HG02588 (cell line): ENCODE results near the gene KMT2E.

Experiments
- ATAC-seq: cut with Tn5 transposase; IDR thresholded peaks from one replicate; pipeline ENCODE4 v1.9.1; 2021; ENCODE audit warnings: mild to moderate bottlenecking, moderate library complexity; ENCODE audit not compliant: unreplicated experiment

The KMT2E gene

DNA sequence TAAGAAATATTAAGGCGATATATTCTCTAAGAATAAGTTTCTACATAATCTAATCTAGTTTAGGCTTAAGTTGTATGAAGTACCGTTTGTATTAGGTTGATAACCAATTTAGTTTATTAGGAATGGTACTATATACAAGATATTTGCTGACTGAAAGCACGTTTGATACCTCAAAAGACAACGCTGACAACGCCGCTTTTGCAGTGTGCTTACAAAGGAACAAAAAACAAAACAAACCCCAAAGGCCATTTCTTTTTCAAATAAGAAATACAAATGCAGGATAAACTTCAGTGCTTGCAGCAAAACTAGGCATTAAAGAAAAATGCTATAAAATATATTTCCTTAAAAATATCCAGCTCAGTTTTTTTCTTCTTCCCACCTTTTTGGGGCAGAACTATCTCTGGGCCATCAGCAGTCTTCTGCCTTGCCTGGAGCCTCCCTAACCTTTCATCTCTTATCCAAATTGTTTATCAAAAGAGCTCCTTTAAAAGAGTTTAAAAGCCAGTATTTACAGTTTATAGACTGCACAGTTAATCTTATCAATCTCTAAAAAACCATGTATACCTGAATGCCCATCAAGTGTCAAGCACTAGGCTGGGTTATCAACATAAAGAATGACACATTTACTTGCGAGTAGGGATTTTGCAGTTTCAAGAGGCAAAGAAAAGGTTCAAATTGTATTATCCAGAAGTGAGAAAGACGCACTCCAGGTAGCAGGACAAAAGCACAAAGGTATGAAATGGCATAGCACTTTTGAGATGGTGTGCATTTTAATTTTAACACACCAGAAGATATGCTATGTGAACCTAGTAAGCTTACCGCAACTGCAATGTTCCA is 4.1 kb upstream of the KMT2E start:
- no peak for ATAC-seq

DNA sequence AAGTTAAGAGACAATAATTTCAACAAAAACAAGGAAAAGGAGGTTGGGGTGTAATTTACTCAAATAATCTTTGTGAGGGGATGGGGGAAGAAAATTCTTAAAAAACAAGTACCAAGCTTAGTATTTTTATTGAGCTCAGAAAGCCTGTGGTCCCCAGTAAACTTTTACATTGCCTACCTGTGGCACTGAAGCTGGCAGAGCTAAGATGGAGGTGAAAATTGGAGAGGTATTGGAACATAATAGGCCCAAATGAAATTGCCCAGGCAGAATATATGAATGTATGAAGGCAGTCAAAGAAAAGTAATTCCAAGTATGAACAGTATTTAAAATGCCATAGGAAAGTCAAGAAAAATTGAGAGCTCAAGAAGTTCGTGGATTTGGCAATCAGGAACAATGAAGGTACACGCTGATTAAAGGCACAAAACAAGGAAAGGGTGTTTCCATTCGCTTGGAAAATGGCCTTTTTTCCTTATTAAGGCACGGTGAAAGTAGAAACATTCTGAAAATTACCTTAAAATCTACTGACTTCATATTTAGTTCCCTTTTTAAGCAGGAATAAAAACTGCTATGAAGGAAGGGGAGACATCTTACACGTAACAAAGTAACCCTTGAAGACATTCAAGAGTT is 3.4 kb upstream of the KMT2E start:
- ATAC-seq: no peak

- ATAC-seq: no peak
These were observed 2.7 kb upstream of the KMT2E start for GRCh38 chr7:105011141-105011830.

DNA sequence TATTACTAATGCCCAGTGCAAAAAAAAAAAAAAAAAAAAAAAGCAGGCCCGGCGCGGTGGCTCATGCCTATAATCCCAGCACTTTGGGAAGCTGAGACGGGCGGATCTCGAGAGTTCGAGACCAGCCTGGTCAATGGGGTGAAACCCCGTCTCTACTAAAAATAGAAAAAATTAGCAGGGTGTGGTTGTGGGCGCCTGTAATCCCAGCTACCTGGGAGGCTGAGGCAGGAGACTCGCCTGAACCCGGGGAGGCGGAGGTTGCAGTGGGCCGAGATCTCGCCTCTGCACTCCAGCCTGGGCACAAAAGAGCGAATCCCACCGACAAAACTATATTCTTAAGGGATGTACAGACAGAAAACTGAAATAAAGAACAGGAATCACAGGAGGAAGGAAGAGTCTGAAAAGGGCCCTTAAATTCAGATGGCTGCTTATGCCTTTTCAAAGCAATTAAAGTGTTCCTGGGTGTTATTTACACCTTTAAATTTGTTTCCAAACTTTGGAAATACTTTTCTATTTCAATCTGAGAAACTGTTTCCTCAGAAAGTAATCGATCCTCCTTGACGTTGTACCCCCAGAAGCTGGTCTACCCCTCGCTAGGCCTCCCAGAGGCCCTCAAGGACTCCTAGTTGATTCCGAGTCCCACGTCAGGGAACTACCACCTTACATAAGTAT is 2.0 kb upstream of the KMT2E start:
- ATAC-seq: no peak

GRCh38 chr7:105012503-105013220 is 1.3 kb upstream of the KMT2E start:
- ATAC-seq: peak; percentile 67

DNA sequence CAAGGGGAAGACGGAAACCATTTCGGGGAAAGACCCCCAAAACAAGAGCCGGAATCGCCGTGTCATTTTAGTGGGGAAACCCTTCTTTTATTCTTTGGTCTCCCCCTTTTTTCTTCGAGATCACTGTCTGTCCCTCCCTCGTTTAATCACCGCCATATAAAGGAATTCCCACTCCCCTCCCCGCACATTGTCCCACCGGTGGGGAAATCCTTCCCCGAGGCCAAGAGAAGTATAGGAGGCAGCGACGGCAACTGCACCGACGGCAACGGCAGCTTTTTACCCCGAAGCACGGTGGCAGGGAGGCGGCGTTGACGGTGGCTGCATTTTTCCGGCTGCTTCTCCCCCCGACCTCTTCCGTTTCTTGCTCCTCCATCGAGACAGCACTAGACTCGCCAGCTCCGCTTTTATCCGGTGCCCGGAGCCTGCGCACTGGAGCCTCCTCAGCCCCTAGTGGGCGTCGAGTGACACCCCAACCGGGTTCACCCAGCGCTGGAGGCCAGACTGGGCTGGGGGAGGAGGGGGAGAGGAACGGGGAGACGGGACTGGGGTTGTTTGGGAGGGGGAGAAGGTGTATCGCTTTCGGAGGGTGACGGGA is 687 bp upstream of the KMT2E start:
- ATAC-seq: peak; percentile 39

DNA sequence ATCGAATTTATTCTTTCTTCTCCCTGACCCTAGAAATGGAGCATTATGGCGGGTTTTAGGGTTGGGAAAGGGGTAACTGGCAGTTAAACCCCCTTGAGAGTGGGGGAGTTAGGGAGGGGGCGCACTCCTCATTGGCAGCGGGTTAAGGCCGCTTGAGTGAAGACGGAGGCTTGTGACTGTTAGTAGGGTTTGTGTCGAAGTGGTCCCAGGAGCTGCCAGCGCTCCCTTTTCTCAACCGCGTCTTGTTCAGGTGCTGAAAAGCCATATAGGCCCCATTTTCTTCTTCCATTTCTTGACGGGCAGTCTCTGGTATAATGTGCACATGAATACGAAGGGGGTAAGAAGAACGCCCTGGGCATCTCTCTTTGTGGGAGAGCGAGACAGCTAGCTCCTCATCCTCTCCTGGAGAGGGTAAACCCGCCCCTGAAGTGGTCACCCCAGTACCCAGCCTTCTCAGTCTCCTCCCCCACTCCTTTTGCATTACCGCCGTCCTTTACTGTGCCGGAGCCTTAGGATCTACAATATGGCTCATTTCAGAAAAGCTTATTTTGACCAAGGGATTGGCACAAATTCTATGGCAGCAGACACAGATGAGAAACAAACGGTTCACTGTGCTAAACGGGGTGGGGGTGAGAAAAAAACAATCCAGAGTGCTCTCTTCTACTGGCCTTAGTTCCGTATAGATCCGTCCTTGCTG is 836 bp downstream of the KMT2E start:
- no peak for ATAC-seq

- no peak for ATAC-seq
These were observed 1.5 kb downstream of the KMT2E start for GRCh38 chr7:105015390-105015965.

DNA sequence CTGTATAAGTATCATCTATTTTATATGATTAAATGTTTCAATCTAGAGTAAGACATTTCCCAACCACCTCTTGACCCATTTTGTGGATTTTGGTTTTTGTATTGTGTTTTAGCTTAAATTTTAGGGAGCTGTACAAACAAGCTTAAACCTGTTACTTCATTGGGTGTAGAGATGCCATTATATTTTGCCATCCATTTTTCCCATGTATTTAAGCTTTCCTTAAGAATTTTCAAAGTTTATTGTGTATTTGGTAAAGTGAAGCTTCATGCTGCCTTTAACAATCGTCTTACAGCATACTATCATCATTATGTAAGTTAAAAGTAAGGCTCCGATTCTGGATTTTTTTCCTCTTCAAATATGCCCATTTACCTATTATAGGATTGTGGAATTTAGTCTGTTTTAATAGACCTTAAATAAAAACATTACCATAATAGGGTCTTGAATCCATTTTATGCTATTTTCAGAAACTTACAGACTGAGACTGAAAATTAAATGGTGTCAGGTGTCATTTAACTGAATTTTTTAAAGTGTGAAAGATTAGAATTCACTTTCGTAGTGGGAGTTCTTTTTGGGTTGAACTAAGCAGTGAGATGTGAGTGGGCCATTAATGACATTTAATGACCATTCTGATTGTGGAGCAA is 2.2 kb downstream of the KMT2E start:
- no peak for ATAC-seq

DNA sequence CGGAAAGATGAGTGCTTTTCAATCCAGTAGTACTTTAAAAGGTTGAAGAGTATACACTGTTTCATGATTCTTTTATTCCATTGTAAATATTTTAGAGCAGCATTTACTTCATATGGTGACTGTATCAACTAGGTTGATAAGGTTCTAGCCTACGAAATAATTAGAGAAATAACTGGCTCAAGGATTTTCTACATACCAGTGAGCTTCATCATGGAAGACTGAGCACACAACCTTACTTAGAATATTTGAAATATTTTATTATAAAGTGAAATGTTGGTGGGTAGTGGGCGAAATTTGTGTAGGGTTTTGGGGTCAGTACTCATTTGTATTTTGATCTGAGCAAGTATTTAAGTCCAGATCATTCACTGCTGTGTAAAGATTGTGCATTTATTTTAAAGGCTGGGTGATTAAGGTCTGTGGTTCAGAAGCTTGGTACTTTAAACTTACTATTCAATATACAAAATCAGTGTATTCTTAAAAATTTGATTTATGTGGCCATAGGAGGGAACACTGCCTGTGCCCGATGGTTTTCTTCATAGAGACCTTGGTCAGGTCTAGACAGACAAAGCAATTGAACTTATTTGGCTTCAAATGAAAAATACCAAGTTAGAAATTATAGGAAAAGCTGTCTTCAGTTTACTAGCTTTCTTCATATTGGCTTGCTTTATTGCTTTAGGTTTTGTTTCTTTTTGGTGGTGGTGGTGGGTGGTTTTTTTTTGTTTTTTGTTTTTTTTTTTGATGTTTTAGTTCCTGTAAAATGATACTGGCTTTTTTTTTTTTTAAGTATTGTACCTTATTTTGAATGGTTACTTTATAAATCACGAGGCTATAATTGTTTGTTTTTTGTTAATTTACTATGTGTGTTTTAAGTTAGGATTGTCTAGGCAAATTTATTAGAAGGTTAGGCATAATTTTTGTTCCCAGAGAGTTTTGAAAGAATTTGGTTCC is 3.0 kb downstream of the KMT2E start:
- ATAC-seq: no peak

DNA sequence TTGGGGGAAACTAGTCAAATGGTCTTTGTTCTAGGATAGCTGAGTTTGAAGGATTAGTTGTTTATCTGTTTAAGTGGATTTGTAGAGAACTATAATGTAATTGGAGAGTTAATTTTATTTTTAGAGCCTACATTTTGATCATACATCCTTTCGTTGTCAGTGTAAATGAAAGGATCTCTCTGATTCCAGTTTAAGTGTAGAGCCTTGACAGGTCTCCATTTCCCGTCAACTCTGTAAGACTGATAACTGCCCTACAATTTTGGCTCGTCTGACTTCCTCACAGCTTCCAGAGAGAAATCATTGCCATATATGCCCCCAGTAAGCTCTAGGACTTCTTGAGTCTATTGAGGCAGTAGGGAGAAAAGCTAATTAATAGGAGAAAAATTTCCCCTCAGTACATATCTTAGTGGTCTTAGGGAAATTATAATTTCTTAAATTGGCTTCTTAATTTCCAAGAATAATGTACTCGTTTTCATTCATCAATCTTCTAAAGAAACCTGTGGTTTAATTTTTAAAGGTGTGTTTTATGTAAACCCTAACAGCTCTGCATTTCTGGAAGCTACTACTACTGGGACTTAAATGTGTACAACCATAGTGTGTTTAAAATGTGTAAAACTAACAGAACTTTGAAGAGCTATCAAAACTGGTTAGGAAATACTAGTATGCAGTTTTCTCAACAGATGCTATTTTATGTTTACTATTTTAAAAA is 3.8 kb downstream of the KMT2E start:
- ATAC-seq: no peak

DNA sequence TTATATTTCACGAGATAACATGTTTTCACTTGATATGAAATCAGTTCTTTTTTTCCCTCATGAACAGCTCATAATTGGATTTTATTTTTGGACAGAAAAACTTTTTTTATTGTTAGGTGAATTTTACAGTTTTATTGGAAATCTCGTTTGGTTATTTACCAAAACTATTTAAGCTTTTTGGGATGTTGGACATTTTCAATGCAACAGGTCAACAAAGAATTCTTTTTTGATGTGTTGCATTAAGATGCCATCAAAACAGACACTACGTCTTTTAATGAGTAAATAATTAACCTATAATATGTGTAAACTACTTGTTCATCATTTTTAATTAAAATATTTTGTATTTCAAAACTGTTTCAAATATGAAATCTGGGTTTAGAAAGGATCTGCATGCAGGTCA is 5.3 kb downstream of the KMT2E start:
- no peak for ATAC-seq

DNA sequence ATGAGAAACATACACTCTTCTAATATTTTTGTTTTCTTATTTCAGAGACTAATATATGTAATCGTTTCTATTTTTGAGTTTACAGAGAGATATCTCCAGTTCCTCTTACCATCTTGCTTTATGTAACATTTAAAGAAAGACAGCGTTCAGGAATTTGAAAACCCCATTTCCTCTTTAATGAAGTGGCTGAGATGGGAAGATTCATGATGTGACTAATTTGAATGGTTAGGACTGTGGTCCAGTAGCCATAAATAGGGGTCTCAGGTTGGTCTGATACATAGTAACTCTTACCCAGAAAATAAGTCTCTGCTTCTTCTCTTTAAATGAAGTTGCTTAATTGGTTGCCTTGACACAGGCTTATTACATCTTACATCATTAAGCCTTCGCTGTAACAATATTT is 6.9 kb downstream of the KMT2E start:
- ATAC-seq: no peak

DNA sequence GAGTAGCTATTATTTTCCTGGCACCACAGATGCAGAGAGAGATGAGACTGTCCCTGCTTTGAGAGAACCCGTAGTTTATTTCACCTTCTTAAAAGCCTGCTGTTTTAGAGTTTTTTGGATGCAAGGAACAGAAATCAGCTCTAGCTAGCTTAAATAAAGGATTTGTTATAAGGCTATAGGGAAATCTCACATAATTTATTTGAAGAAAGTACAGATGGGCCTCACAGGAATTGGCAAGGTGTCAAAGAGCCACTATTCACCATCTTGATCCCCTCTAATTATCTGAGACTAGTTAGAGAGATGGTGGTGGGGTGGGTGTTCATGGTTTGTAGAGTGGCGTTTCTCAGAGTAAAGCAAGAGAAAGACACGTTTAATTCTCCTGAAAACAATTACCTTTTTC is 7.3 kb downstream of the KMT2E start:
- ATAC-seq: no peak

GRCh38 chr7:105021967-105022366 is 8.0 kb downstream of the KMT2E start:
- ATAC-seq: no peak

DNA sequence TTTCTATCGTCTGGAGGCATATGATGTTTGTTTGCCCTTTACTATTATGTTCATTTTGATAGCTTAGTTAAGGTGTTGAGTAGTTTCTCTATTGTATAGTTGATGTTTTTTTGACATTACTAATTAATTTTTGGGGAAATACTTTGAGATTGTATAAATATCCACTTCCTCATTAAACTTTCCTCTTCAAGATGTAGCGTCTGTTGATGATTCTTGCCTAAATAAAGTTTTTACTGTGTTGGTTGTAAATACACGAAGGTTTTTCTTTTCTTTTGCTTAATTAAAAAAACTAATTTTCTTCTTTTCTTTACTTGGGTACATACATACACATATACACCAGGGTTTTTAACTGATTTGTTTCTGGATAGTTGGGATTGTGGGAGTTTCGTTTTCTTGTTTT is 8.5 kb downstream of the KMT2E start:
- no peak for ATAC-seq

GRCh38 chr7:105024734-105025133 is 10.7 kb downstream of the KMT2E start:
- no peak for ATAC-seq
